GM23338 (cell line): ENCODE measurements around the gene TMEM61. TPM values are rescaled to one million over a fixed set of nuclear protein-coding genes. Genes with fewer than 3 reads are reported as not detected.

ENCODE experiments used
- ATAC-seq: fragments of 200-7000 bp; cut with Tn5 transposase; 3 replicates; pipeline ENCODE4 v1.9.1; 2020
- DNase-seq: peaks from one replicate; pipeline ENCODE4 v3.0.0-alpha.2; 2015; ENCODE audit warnings: low spot score
- H2AFZ ChIP-seq: fragments of 200-600 bp; sonication (generic); 2 replicates; pipeline ENCODE4 v1.8.0; 2016; ENCODE audit warnings: antibody characterized with exemption, mild to moderate bottlenecking, moderate library complexity
- H3F3A ChIP-seq: fragments of 200-600 bp; sonication (generic); replicated peaks from 2 replicates; pipeline ENCODE4 v1.8.0; 2017; ENCODE audit warnings: antibody characterized with exemption, mixed run types, low read depth
- H3K27ac ChIP-seq: fragments of 200-600 bp; sonication (generic); 2 replicates; pipeline ENCODE4 v1.6.1; 2016; ENCODE audit warnings: low read depth
- H3K27me3 ChIP-seq: fragments of 200-600 bp; sonication (generic); 2 replicates; pipeline ENCODE4 v1.8.0; 2016; ENCODE audit warnings: mild to moderate bottlenecking, mixed run types, moderate library complexity; ENCODE audit not compliant: insufficient read depth
- H3K36me3 ChIP-seq: fragments of 200-600 bp; sonication (generic); 2 replicates; pipeline ENCODE4 v1.8.0; 2016; ENCODE audit warnings: mild to moderate bottlenecking; ENCODE audit not compliant: insufficient read depth
- H3K4me1 ChIP-seq: fragments of 200-600 bp; sonication (generic); 2 replicates; pipeline ENCODE4 v1.8.0; 2016; ENCODE audit warnings: mild to moderate bottlenecking, moderate library complexity; ENCODE audit not compliant: insufficient read depth
- H3K4me2 ChIP-seq: fragments of 200-600 bp; sonication (generic); 2 replicates; pipeline ENCODE4 v1.7.1; 2017; ENCODE audit warnings: mixed run types
- H3K4me3 ChIP-seq: fragments of 200-600 bp; sonication (generic); 2 replicates; pipeline ENCODE4 v1.6.1; 2016; ENCODE audit warnings: mixed run types
- H3K79me2 ChIP-seq: fragments of 200-600 bp; sonication (generic); replicated peaks from 2 replicates; pipeline ENCODE4 v1.8.0; 2017; ENCODE audit warnings: mild to moderate bottlenecking; ENCODE audit not compliant: insufficient read depth
- H3K9me2 ChIP-seq: fragments of 200-600 bp; sonication (generic); 2 replicates; pipeline ENCODE4 v1.8.0; 2017; ENCODE audit not compliant: insufficient read depth
- H4K20me1 ChIP-seq: fragments of 200-600 bp; sonication (generic); replicated peaks from 2 replicates; pipeline ENCODE4 v1.8.0; 2017; ENCODE audit warnings: mild to moderate bottlenecking; ENCODE audit not compliant: insufficient read depth
- H3K27ac Mint-ChIP-seq: 2 replicates; pipeline ENCODE4 v1.8.0; 2020; ENCODE audit warnings: inconsistent platforms, mild to moderate bottlenecking, moderate library complexity, mixed read lengths
- H3K27me3 Mint-ChIP-seq: 3 replicates; pipeline ENCODE4 v1.8.0; 2022; ENCODE audit warnings: low read depth, mild to moderate bottlenecking, moderate library complexity, mixed read lengths, inconsistent platforms; ENCODE audit not compliant: insufficient read depth, poor library complexity
- H3K36me3 Mint-ChIP-seq: 3 replicates; pipeline ENCODE4 v1.8.0; 2021; ENCODE audit warnings: low read depth, mild to moderate bottlenecking, inconsistent platforms, moderate library complexity, mixed read lengths
- H3K4me1 Mint-ChIP-seq: 3 replicates; pipeline ENCODE4 v1.8.0; 2020; ENCODE audit warnings: mild to moderate bottlenecking, inconsistent platforms, mixed read lengths
- H3K4me3 Mint-ChIP-seq: 3 replicates; pipeline ENCODE4 v1.8.0; 2021; ENCODE audit warnings: moderate library complexity, mild to moderate bottlenecking, inconsistent platforms, mixed read lengths
- H3K9me3 Mint-ChIP-seq: 3 replicates; pipeline ENCODE4 v1.8.0; 2020; ENCODE audit warnings: moderate library complexity, mild to moderate bottlenecking, inconsistent platforms, mixed read lengths
- CREB1 ChIP-seq: fragments of 250-450 bp; sonication (Bioruptor Pico); IDR thresholded peaks from 2 replicates; pipeline ENCODE4 v1.5.0; 2020; ENCODE audit warnings: low read depth, mild to moderate bottlenecking, moderate library complexity
- CTCF ChIP-seq, 2 experiments: fragments of 200-600 bp in 1 of 2; sonication (generic) in 1 of 2; conservative IDR thresholded peaks; 2 replicates each; pipeline versions ENCODE4 v1.5.1 to v1.6.1; 2016 to 2017; ENCODE audit warnings: antibody characterized with exemption in 2 of 2, low read depth in 2 of 2, mild to moderate bottlenecking in 2 of 2, moderate library complexity in 1 of 2
- ETS1 ChIP-seq: IDR thresholded peaks from 2 replicates; pipeline ENCODE4 v1.6.1; 2016; ENCODE audit warnings: antibody characterized with exemption
- EZH2 ChIP-seq: fragments of 200-600 bp; sonication (generic); IDR thresholded peaks from one replicate; pipeline ENCODE4 v1.8.0; 2017; ENCODE audit warnings: antibody characterized with exemption, mild to moderate bottlenecking, low read depth; ENCODE audit not compliant: unreplicated experiment
- EZH2phosphoT487 ChIP-seq: fragments of 200-600 bp; sonication (generic); IDR thresholded peaks from one replicate; pipeline ENCODE4 v1.8.1; 2018; ENCODE audit warnings: antibody characterized with exemption; ENCODE audit not compliant: unreplicated experiment
- JUNB ChIP-seq: IDR thresholded peaks from one replicate; pipeline ENCODE4 v1.6.1; 2016; ENCODE audit warnings: antibody characterized with exemption; ENCODE audit not compliant: unreplicated experiment
- NANOG ChIP-seq: IDR thresholded peaks from 2 replicates; pipeline ENCODE4 v1.6.1; 2016; ENCODE audit warnings: antibody characterized with exemption, borderline replicate concordance
- POLR2AphosphoS5 ChIP-seq: IDR thresholded peaks from 2 replicates; pipeline ENCODE4 v1.6.1; 2016; ENCODE audit warnings: antibody characterized with exemption, low read depth
- REST ChIP-seq: IDR thresholded peaks from one replicate; pipeline ENCODE4 v1.6.1; 2018; ENCODE audit warnings: antibody characterized with exemption; ENCODE audit not compliant: unreplicated experiment
- STAT1 ChIP-seq: IDR thresholded peaks from one replicate; pipeline ENCODE4 v1.6.1; 2016; ENCODE audit warnings: antibody characterized with exemption; ENCODE audit not compliant: unreplicated experiment
- ZNF114 ChIP-seq: fragments of 250-450 bp; sonication (Bioruptor Pico); IDR thresholded peaks from 2 replicates; pipeline ENCODE4 v1.5.0; 2020; ENCODE audit warnings: mild to moderate bottlenecking, moderate library complexity
- ZNF331 ChIP-seq: fragments of 250-450 bp; sonication (Bioruptor Pico); IDR thresholded peaks from 2 replicates; pipeline ENCODE4 v1.5.0; 2020; ENCODE audit warnings: low read depth, mild to moderate bottlenecking, moderate library complexity
- ZNF462 ChIP-seq: fragments of 250-450 bp; sonication (Bioruptor Pico); IDR thresholded peaks from 2 replicates; pipeline ENCODE4 v1.5.0; 2020; ENCODE audit warnings: mild to moderate bottlenecking, moderate library complexity
- polyA plus RNA-seq: library from polyadenylated mRNA; unstranded; fragments of >200 nt; fragmentation: Nextera tagmentation; extraction: Ambion mirVana; gene quantifications from 2 replicates; pipeline ENCODE4 v1.2.1, GENCODE V29; 2016
- total RNA-seq: library from RNA; depleted of rRNA; stranded (reverse); fragments of >200 nt; shearing (Covaris generic); gene quantifications from 2 replicates; pipeline ENCODE4 v1.2.3, GENCODE V29; 2014

Gene TMEM61
- total and polyA plus RNA-seq, 2 experiments from 2014 or later, result 2.0 to 3.6 TPM

GRCh38 chr1:54995835-54996234 is 15.4 kb downstream of the TMEM61 start:
- Histone ChIP-seq H3K27ac (no peak overlapping the region), H3K4me1 (peaks cover 37% of the 10 kb centered on the region), H3F3A (peaks cover 3% of the 10 kb centered on the region; the same call in 1 of the 2 replicates), H4K20me1 (no peaks in the 10 kb centered on the region; the same call in 1 of the 2 replicates), H3K4me3 (peak overlapping the region; percentile 27; the same call in 1 of the 2 replicates), H3K36me3 (no peaks in the 10 kb centered on the region), H3K9me2 (no peaks in the 10 kb centered on the region), H3K4me2 (peak overlapping the region; percentile 72), H3K79me2 (no peaks in the 10 kb centered on the region), H2AFZ (no peak overlapping the region), H3K27me3 (peaks cover 43% of the 10 kb centered on the region)
- peaks cover 40% of the 10 kb centered on the region for H3K4me1 Mint-ChIP-seq
- no peak overlapping the region for H3K27ac Mint-ChIP-seq
- no peak for TF ChIP-seq ZNF331 (CRISPR knock-in tag)
- no peak for TF ChIP-seq ZNF462 (CRISPR knock-in tag)
- TF ChIP-seq ZNF114 (CRISPR knock-in tag), result no peak
- no peak for TF ChIP-seq EZH2phosphoT487
- no peak for TF ChIP-seq ETS1
- no peak for TF ChIP-seq STAT1
- no peak for TF ChIP-seq REST
- no peak for TF ChIP-seq CTCF (conservative IDR thresholded peaks at IDR 0.05; ENCODE audit: low read depth in 2 of 2)
- no peak for TF ChIP-seq NANOG
- no peak for TF ChIP-seq CREB1 (CRISPR knock-in tag)
- TF ChIP-seq POLR2AphosphoS5, result no peak
- TF ChIP-seq JUNB, result no peak
- TF ChIP-seq EZH2, result no peak
- H3K9me3 Mint-ChIP-seq, result no peaks in the 10 kb centered on the region; the same call in 2 of the 3 replicates
- peaks cover 48% of the 10 kb centered on the region for H3K27me3 Mint-ChIP-seq
- no peaks in the 10 kb centered on the region for H3K36me3 Mint-ChIP-seq
- H3K4me3 Mint-ChIP-seq, result no peak overlapping the region; the same call in 2 of the 3 replicates
- DNase-seq, result no peak
- no peak for ATAC-seq
